GM12872 (cell line): ENCODE measurements around the gene KRTAP10-6.

Source experiments
- TF ChIP-seq, protein P1 (sequence below): IDR thresholded peaks from 3 replicates; pipeline ENCODE4 v1.5.1; 2011; ENCODE audit warnings: low read depth, mild to moderate bottlenecking, low read length, moderate library complexity; ENCODE audit not compliant: insufficient read depth

The KRTAP10-6 gene

DNA sequence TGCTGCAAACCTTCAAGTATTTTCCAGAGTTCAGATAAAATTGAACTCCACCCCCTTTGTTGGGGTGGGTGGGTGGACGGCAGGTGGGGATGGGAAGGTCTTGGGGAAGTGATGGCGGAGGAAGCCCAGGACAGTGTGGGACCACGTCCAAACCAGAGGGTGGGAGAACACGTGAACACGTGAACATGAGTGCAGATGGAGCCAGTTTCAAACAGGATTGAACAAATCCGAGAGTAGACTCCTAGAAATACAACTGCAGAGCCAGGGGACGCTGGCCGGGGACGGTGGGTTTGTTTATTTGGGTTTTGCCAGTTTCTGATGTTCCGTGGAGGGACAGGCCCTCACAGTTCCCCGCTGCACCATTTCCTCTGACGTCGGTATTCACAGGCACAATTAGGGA lies 43.9 kb downstream of the KRTAP10-6 start:
- TF ChIP-seq, protein P1, sequence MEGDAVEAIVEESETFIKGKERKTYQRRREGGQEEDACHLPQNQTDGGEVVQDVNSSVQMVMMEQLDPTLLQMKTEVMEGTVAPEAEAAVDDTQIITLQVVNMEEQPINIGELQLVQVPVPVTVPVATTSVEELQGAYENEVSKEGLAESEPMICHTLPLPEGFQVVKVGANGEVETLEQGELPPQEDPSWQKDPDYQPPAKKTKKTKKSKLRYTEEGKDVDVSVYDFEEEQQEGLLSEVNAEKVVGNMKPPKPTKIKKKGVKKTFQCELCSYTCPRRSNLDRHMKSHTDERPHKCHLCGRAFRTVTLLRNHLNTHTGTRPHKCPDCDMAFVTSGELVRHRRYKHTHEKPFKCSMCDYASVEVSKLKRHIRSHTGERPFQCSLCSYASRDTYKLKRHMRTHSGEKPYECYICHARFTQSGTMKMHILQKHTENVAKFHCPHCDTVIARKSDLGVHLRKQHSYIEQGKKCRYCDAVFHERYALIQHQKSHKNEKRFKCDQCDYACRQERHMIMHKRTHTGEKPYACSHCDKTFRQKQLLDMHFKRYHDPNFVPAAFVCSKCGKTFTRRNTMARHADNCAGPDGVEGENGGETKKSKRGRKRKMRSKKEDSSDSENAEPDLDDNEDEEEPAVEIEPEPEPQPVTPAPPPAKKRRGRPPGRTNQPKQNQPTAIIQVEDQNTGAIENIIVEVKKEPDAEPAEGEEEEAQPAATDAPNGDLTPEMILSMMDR: no peak

DNA sequence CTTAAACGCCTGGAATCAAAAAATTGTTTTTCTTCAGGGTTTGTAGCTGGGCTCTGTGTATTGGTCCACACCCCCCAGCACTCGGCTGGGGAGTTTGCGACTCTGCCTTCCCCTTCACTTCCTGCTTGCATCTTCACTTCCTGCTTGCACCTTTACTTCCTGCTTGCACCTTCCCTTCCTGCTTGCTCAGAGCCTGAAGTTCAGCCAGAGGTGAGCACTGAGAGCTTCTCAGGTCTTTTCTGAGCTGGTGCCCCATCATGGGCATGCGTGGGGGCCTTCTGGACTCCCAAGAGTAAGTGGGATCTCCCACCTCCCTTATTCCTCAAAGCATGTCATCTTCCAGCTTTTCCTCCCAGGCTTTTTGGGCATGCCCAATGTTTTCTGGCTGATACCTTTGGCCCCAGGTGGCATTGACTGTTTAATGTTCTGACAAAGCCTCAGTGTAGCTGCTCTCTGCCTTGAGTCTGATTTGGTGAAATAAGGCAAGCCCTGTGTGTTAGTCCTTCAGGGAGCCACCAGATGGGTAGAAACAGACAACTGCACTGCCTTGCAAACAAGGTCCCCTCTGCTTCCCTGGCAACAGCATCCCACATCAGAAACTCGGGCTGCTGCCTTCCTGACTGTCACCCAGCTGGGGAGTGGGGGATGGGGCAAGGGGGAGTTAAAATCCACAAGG lies 44.5 kb downstream of the KRTAP10-6 start:
- TF ChIP-seq, protein P1: no peak

DNA sequence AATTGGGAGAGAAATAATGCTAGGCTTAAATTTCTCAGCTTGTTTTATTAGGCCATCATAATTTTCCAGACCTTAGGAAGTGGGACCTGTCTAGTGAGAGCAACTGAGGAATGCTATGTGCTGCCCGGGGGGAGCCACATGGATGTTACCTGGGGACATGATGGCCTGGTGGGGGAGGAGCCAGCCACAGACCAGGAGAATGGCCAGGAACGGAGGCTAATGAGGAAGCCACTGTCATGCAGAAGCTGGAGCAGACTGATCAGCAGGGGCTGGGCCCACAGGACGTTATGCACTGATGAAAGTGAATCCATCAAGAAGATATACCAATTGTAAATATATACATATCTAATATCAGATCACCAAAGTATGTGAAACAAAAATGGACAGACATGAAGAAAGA lies 47.7 kb downstream of the KRTAP10-6 start:
- TF ChIP-seq, protein P1: no peak

DNA sequence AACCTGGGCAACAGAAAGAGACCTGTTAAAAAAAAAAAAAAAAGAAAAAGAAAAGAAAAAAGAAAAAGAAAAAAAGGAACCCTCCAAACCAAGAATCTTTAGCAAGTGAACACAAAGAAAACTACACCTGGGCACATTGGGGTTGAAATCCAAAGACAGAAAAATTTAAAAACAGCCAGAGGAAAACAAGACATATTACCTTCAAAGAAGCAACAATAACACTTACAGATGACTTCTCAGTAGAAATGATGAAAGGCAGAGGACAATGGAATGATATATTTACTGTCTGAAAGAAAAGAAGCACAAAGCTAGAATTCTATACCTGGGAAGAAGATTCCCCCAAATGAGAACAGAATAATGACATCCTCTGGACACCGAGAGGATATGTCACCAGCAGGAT lies 49.6 kb downstream of the KRTAP10-6 start:
- TF ChIP-seq, protein P1: no peak
